GM18498 (cell line): ENCODE results near the gene RNF227.
"Not testable (repeated sequence)": the region's sequence is repeated elsewhere in the genome, so short reads cannot be mapped to it uniquely, and the experiment has no call there.

Experiments
- ATAC-seq: cut with Tn5 transposase; IDR thresholded peaks from one replicate; pipeline ENCODE4 v1.9.1; 2021; ENCODE audit warnings: mild to moderate bottlenecking, moderate library complexity; ENCODE audit not compliant: unreplicated experiment

The RNF227 gene

DNA sequence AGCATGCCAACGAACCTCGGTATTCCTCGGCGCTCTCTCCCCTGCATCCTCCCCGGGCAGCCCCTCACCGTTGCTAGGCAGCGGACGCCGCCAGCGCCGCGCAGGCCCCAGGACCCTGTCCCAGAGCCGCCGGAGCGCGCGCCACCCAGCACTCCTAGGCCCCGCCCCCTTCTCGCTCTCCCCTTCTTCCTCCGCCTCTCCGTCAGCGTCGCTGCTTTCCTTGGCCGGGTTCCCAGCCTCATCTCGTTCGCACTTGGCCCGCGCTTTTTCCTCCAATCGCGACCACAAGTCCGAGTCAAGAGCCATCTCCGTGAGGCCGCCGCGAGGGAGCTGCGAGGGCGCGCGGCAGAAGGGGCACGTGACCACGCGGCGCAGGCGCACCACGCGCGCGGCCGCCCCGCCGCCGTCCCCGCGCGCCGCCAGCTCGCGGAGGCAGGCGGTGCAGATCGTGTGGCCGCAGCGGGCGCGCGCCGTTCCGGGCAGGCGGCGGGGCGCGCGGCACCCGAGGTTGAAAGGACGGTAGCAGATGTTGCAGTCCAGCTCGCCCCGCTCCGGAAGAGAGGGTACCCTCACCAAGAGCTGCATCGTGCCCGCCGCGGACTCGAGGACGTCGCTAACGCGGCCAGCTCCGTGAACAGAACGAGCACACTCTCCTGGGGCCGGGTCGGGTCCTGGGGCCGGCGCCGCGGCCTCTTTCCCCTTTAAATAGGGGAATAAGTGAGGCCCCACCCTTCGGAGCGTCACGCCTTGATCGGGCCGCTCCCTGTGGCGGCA lies at the start of gene RNF227:
Gene RNF227, minus strand, starts transcription at position 679 of the 774 bp plus-strand sequence. Its CDS starts 94 bp downstream, at position 585.
- ATAC-seq = peak; percentile 74

DNA sequence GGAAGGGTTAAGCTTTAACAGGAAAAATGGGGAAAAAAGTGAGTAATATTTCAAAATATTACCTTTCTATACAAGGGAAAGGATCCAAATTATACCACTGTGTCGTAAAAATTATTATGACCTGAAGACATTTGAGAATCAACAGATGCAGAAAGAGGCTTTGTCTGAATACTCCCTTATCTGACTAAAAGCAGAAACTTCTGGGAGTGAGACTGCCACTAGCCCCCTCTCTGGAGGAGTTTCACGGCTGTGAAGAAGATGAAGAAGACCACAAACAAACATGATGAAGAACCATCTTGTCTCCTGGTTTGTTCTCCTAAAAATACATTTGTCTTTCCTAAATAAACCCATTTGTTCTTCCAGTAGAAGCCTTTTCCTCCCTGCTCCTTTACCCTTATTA lies 45.3 kb upstream of the RNF227 start:
- no peak for ATAC-seq

DNA sequence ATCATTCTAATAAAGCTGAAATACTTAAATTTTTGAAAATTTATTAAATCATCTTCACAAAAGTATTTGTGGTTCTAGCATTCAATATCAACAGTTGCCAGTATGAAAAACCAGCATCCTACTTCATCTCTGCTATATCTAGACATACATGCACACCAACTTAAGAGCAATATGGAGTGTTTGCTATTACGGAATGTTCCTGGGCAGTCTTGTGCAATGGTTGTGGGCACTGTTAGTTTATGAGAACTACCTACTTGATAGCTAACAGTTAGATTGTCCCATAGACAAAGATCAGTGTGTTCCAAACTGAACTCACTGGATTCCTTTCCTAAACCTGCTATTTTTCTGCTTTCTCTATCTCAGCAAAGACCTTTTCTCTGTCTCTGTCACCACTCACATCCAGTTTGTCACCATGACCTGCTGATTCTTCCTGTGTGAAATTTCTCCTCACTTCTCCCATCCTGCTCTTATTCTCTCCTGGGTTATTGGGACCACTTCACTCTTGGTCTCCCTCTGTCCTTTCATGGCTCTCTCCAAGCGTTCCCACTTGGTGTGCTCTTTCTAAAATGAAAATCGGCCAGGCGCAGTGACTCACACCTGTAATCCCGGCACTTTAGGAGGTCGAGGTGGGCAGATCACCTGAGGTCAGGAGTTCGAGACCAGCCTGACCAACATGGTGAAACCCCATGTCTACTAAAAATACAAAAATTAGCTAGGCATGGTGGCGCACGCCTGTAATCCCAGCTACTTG lies 43.6 kb upstream of the RNF227 start:
- ATAC-seq = no peak

DNA sequence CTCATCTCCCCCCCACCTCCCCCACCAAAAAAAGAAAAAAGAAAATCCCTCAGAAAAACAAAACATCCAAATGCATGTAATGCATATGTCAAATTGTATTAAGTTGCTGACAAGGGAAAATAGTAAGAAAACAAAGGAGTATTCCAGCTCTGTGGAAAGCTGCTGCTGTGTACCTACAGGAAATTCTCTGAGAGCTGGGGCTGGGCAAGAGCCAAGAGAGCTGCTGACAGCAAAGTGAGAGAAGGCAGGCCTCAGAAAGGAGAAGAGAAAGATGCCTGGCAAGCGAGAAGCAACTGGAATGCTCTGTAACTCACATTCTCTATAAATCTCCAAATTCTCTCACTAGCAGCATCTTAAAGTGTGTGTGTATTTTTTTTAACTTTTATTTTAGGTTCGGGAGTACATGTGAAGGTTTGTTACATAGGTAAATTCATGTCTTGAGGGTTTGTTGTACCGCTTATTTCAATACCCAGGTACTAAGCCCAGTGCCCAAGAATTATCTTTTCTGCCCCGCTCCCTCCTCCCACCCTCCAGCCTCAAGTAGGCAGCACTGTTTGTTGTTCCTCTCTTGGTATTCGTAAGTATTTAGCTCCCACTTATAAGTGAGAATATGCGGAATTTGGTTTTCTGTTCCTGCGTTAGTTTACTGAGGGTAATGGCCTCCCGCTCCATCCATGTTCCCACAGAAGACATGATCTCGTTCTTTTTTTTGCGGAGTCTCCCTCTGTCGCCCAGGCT lies 40.3 kb upstream of the RNF227 start:
- ATAC-seq = no peak

DNA sequence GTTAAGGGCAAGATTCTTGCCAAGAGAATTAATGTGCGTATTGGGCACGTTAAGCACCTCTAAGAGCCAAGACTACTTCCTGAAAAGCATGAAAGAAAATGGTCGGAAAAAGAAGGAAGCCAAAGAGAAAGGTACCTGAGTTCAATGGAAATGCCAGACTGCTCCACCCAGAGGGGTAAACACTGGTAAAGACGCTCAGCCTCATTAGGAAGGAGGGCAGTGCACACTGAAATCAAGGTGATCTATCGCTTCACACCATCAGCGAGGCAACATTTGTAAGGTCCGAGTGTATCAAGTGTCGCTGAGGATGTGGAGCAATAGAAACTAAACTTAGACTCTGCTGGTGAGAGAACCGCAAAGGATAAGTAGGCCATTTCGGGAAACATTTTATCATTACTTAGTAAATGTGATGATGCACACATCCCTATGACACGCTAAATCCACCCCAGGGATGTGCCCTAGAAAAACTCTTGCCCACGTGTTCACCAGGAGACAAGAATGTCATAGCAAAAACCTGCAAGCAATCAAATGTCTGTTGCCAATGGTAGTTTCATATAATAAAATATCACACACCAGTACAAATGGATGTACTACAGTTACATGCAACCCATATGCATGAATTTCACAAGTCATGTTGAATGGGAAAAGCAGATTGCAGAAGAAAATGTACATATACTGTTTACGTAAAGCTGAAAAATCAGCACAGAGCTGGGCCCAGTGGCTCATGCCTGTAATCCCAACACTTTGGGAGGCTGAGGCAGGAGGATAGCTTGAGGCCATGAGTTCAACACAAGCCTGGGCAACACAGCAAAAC lies 39.5 kb upstream of the RNF227 start:
- no peak for ATAC-seq

DNA sequence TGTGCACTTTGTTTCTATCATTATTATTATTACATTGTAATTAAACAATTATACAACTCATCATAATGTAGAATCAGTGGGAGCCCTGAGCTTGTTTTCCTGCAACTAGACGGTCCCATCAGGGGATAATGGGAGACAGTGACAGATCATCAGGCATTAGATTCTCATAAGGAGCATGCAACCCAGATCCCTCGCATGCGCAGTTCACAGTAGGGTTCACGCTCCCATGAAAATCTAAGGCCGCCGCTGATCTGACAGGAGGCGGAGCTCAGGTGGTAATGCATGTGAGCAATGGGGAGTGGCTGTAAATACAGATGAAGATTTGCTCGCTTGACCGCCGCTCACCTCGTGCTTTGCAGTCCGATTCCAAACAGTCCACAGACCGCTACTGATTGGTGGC lies 37.2 kb upstream of the RNF227 start:
- not testable (repeated sequence) for ATAC-seq

DNA sequence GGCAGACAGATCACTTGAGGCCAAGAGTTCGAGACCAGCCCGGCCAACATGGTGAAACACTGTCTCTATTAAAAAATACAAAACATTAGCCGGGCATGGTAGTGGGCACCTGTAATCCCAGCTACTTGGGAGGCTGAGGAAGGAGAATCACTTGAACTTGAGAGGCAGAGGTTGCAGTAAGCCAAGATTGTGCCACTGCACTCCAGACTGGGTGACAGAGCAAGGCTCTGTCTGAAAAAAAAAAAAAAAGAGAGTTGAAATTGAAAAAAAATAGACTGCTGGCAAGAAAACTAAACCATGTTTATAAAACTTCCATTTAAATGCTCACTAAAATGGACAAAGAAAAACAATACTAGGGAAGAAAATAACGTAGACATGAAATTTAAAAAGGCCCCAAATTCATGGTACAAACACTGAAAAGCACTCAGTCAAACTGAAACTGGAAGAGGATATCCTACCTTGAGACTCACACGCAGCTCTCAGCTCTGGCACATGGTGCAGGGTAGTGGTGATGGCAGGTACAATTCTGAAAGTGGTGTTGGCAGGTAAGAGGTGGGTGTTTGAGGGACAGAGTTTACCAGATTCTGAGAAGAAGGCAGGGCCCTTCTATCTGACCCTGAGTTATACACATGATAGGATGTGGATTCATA lies 35.2 kb upstream of the RNF227 start:
- no peak for ATAC-seq

DNA sequence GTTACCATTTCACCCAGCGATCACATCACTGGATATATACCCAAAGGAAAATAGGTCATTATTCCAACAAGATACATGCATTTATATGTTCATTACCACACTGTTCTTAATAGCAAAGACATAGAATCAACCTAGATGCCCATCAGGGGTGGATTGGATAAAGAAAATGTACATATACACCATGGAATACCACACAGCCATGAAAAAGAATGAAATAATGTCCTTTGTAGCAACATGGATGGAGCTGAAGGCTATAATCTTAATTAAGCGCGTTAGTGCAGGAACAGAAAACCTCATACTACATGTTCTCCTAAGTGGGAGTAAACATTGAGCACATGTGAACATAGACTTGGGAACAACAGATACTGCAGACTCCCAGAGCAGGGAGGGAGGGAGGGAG lies 34.5 kb upstream of the RNF227 start:
- no peak for ATAC-seq

DNA sequence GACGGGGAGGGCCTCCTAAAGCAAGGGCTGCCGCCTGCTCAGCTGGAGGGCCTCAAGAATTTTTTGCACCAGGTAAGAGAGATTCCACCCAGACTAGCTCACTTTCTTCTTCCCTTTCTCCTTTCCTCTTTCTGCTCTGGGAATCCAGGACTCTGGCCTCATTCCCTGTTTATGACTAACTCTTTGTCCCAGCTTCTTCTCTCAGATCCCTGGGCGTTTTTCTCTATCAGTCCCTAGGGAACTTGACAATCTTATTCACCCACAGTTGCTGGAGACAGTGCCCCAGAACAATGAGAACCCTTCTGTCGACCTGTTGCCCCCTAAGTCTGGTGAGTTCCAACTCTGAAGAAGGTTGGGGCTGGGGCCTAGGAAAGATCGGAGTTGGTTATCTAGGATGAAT lies 31.6 kb upstream of the RNF227 start:
- ATAC-seq = no peak

DNA sequence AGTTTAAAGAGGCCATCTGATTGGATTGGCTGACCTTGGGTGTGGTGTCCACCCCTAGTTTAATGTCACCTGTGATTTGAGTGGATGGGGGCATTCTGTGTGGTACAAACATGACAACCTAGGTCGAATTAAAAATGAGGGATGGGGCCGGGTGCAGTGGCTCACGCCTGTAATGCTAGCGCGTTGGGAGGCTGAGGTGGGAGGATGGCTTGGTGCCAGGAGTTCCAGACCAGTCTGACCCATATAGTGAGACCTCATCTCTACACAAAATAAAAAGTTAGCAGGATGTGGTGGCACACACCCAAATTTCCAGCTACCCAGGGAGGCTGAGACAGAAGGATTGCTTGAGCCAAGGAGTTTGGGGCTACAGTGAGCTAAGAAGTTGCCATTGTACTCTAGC lies 30.4 kb upstream of the RNF227 start:
- ATAC-seq = no peak

DNA sequence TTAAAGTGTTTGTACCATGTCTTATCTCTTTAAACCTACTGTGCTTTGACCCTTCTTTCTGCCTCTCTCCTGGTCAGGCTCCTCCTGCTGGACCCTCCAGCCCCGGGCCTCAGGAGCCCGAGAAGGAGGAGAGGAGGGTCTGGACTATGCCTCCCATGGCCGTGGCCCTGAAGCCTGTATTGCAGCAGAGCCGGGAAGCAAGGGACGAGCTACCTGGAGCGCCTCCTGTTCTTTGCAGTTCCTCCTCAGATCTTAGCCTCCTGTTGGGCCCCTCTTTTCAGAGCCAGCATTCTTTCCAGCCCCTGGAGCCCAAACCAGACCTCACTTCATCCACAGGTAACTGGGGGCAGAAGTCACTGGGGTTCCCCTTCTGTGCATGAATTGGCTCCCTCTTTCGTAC lies 29.6 kb upstream of the RNF227 start:
- ATAC-seq = no peak

DNA sequence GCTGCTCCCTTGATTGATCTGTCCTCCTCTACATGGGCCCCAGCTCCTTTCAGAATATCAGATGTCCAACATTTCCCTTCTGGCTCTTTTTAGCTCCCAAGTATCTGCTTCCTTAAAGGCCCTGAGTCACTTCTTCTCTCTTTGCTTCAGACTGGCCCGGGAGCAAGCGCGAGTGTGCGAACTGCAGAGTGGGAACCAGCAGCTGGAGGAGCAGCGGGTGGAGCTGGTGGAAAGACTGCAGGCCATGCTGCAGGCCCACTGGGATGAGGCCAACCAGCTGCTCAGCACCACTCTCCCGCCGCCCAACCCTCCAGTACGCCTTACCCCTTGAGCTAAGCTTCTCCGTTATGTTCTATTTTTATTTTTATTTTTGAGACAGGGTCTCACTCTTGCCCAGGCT lies 28.2 kb upstream of the RNF227 start:
- no peak for ATAC-seq

DNA sequence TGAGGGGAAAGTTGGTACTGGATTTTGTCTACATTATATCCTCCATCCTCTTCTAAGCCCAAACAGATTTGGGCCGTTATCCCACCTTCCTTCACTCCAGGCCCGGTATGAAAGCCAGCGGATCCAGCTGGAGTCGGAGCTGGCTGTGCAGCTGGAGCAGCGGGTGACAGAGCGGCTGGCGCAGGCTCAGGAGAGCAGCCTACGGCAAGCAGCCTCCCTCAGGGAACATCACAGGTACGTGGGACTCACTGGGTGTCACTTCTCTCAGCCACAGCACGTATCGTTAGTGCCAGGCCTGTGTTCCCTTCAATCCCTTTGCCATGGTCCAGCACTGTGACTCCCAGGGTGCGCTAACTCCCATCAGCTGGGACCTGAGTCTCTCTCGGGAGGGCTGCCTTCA lies 27.2 kb upstream of the RNF227 start:
- no peak for ATAC-seq

DNA sequence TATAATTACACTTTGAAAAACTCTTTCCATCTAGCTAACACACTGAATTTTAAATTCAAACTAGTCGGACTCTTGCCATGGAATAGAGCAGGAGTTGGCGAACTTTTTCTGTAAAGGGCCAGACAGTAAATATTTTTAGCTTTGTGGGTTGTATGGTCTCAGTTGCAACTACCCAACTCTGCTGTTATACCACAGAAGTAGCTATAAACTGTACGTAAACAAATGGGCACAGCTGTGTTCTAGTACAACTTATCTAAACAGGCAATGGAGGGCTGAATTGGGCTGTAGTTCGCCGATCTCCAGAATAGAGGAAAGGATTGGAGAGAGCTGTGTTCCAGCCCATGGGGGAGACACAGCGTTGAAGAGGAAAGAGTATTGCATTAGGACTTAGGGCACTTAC lies 24.7 kb upstream of the RNF227 start:
- ATAC-seq = no peak

DNA sequence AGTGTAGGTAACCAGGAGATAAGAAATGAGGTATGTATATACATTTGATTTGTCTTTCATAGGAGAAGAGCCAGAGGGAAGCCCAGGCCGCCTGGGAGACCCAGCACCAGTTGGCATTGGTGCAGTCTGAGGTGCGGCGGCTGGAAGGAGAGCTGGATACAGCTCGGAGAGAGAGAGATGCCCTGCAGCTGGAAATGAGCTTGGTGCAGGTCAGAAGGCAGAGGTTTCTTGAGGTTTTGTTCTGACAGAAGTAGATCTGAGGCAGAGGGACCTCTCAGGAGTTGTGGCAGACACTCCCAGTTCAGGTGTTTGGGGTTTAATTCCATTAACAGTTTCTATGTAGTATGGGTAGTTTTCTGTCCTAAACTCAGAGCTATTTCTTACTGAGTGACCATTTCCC lies 23.9 kb upstream of the RNF227 start:
- ATAC-seq = no peak

DNA sequence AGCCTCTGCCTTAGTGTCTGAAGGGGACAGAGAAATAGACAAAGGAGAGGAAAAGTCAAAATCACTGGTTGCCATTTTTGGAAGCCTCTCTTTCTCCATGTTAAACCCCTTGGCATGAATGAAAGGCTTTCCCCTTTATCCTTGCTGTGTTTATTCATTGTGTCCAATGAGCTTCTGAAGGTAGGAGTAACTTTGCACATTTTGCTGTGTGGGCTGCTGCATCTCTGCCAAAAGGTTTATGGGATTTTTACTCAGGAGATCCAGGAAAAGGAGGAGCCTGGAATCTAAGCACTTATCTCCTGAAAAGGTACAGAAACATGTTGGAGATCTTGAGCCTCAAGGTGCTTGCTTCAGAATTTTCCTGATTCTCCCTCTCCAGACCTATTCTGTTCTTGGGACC lies 19.8 kb upstream of the RNF227 start:
- no peak for ATAC-seq

DNA sequence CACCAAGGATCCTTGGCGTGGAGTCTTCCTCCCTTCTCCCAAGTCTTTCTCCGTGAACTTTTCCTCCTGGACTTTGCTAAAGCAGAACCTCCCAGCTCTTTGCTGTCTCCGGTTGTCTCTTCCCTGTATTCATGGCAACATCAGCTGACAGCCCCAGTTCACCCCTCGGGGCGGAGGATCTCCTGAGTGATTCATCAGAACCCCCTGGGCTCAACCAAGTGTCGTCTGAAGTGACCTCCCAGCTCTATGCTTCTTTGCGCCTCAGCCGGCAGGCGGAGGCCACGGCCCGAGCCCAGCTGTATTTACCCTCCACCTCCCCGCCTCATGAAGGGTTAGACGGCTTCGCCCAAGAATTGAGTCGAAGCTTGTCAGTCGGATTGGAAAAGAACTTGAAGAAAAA lies 16.9 kb upstream of the RNF227 start:
- no peak for ATAC-seq

DNA sequence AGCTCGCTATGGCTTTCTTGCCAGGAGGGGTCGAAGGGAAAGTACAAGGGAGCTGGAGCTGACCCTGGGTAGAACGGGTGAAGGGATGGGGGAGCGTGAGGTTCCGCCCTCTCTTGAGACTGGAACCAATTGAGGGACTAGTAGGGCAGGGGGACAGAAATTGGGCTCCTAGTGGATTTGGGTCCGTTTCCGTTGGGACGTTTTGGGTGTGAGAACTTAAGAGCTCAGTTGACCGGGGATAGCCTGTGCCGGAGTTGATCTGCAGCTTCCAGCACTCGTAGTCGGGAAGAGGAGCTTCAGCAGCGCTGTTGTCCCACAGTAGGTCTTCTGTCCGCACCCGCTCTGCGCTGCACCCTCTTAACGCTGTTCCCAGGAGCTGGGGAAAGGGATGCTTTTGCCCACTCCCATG lies 16.4 kb upstream of the RNF227 start:
- ATAC-seq = peak; percentile 6

DNA sequence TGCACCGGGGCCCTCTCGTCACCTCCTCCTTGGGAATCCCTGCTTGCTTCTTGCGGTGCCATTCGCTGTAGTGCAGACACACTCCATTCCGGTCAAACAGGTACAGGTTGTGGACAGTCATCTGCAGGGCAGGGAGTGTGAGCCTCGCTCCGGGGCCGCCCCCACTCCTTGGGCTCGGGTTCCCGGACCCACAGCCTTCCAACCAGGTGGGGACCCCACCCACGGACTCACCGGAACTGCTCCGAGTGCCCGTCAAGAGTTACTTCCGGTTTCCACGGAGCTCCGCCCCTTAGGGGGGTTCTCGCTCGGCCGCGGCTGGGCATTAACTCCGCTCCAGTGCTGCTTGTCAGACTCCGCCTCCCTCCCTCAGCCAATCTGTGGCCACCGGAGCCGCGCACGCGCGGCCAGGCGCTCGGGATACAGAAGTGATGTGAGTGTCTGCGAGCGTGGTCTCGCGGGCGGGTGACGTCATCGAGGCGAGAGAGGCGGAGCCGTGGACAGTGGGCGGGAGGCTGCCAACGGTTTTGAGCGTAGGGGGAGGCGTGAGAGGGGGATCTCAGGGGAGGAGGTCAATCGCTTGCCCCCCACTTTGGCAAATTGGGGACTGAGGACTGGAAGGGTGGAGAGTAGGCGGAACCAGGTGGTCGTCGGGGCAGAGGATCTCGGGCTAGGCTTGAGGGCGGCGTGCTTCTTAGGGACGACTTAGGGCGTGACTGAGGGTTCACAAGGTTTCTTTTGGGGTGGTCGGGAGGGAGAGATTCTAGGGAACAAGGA lies 15.8 kb upstream of the RNF227 start, which contains the start of the genes CNTROB and TRAPPC1:
Gene CNTROB, plus strand, starts transcription at position 498 of the 774 bp plus-strand sequence. CDS start 874 bp downstream, outside the sequence.
Gene TRAPPC1, minus strand, starts transcription at position 238 of the 774 bp plus-strand sequence. Its CDS starts 117 bp downstream, at position 121.
- peak; percentile 95 for ATAC-seq
